Measurements from ENCODE around the gene ST6GALNAC1. TPM values are rescaled to one million over a fixed set of nuclear protein-coding genes. Genes with fewer than 3 reads are reported as not detected.

The ST6GALNAC1 gene
- total RNA-seq, 1 experiment from 2014 or later, result not detected

- no peak for DNase-seq (ENCODE audit: low read depth, low spot score)
- no peak overlapping the region for H3K9ac ChIP-seq (ENCODE audit: low read length)
- no peak overlapping the region for H3K27ac ChIP-seq (ENCODE audit: low read depth, low read length)
- ATAC-seq, result no peak
- H2AFZ ChIP-seq (ENCODE audit: low read depth, low read length, poor library complexity, severe bottlenecking), result no peak overlapping the region
- no TSS peak for BruUV-seq (replicated peaks)
- ChIA-PET CTCF (no interaction called here), RAD21 (ENCODE audit: low non-redundant PET in 1 of 2, low total read pairs in 2 of 2, uncharacterized antibody in 2 of 2, unreplicated experiment in 2 of 2) (no interaction called here), POLR2A (no interaction called here)
- no peaks in the 10 kb centered on the region; the same call in 1 of the 2 replicates for H3K79me2 ChIP-seq (ENCODE audit: insufficient read depth, low read length)
- H3K4me2 ChIP-seq (ENCODE audit: low read length), result no peak overlapping the region
- no peaks in the 10 kb centered on the region for H3K9me3 ChIP-seq (ENCODE audit: control insufficient read depth in 1 of 2, insufficient read depth in 1 of 2, low read depth in 1 of 2, low read length in 2 of 2)
- no peaks in the 10 kb centered on the region for H4K20me1 ChIP-seq (ENCODE audit: insufficient read depth)
- TF ChIP-seq TCF7L2 (IDR thresholded peaks at IDR 0.05; ENCODE audit: borderline replicate concordance, extremely low read depth, insufficient read depth, insufficient read length), result no peak
- TF ChIP-seq EZH2phosphoT487 (IDR thresholded peaks at IDR 0.05; ENCODE audit: borderline replicate concordance), result no peak
- no peak for TF ChIP-seq EGR1 (IDR thresholded peaks at IDR 0.05; ENCODE audit: low read depth)
- no peak for TF ChIP-seq EZH2 (IDR thresholded peaks at IDR 0.05)
- no peak for TF ChIP-seq MAX (IDR thresholded peaks at IDR 0.05)
- no peak for TF ChIP-seq POLR2A (IDR thresholded peaks at IDR 0.05; ENCODE audit: borderline replicate concordance, extremely low read depth, insufficient read depth, insufficient read length)
- TF ChIP-seq ZNF274 (IDR thresholded peaks at IDR 0.05; ENCODE audit: low read depth, low read length), result no peak
- TF ChIP-seq ZFX (IDR thresholded peaks at IDR 0.05), result no peak
- TF ChIP-seq POLR2AphosphoS5 (IDR thresholded peaks at IDR 0.05; ENCODE audit: low read depth, low read length), result no peak
- no peak for TF ChIP-seq ZBTB33 (IDR thresholded peaks at IDR 0.05; ENCODE audit: extremely low read depth, insufficient replicate concordance, low read length)
- TF ChIP-seq ATF3 (IDR thresholded peaks at IDR 0.05), result no peak
- no peak for TF ChIP-seq RAD21 (IDR thresholded peaks at IDR 0.05; ENCODE audit: low read depth)
- TF ChIP-seq CBX3 (IDR thresholded peaks at IDR 0.05; ENCODE audit: low read depth), result no peak
- no peaks in the 10 kb centered on the region for H3K36me3 ChIP-seq (ENCODE audit: control insufficient read depth in 1 of 2, insufficient read depth in 2 of 2, low read length in 2 of 2)
- no peak overlapping the region for H3K4me3 ChIP-seq (replicated peaks in 1 of 2; ENCODE audit: low read depth in 1 of 2, low read length in 2 of 2)
- H3K9me2 ChIP-seq (ENCODE audit: insufficient read depth), result no peaks in the 10 kb centered on the region
- H3K4me1 ChIP-seq (ENCODE audit: control insufficient read depth in 1 of 2, insufficient read depth in 2 of 2, low read length in 2 of 2), result peaks cover 12 to 37% of the 10 kb centered on the region in 2 experiments; a peak in 3 of 4 replicates
- H3K27me3 ChIP-seq (ENCODE audit: insufficient read depth, low read length), result no peaks in the 10 kb centered on the region
- intact Hi-C loops (cut with micrococcal nuclease), result no loop called here
Observed at GRCh38 chr17:76581515-76581914, 62.0 kb downstream of the ST6GALNAC1 start.

All from HCT116 (cell line).